RWPE2 (cell line): ENCODE results near the gene KDM3A.
A peak's percentile ranks its signal among the peaks of the same experiment; 100 is the strongest.
"Not testable (repeated sequence)": the region's sequence is repeated elsewhere in the genome, so short reads cannot be mapped to it uniquely, and the experiment has no call there.

Experiments used
- ATAC-seq: fragments of 200-7000 bp; cut with Tn5 transposase; 3 replicates; pipeline ENCODE4 v1.9.1; 2021; ENCODE audit warnings: low read depth
- DNase-seq: peaks from one replicate; pipeline ENCODE4 v3.0.0-alpha.2; 2020; ENCODE audit warnings: low spot score
- H3K27ac ChIP-seq: fragments of 450-650 bp; 2 replicates; pipeline ENCODE4 v1.5.1; 2017; ENCODE audit warnings: mild to moderate bottlenecking; ENCODE audit not compliant: poor library complexity, severe bottlenecking
- H3K27me3 ChIP-seq: fragments of 250-450 bp; sonication (Bioruptor Pico); 2 replicates; pipeline ENCODE4 v1.5.1; 2021; ENCODE audit warnings: mild to moderate bottlenecking, moderate library complexity; ENCODE audit not compliant: insufficient read depth, poor library complexity, severe bottlenecking
- H3K36me3 ChIP-seq: fragments of 250-450 bp; sonication (Bioruptor Pico); 2 replicates; pipeline ENCODE4 v1.5.1; 2020; ENCODE audit warnings: low read depth, mild to moderate bottlenecking, moderate library complexity
- H3K4me1 ChIP-seq: fragments of 250-450 bp; sonication (Bioruptor Pico); 2 replicates; pipeline ENCODE4 v1.5.1; 2021; ENCODE audit warnings: mild to moderate bottlenecking, moderate library complexity; ENCODE audit not compliant: insufficient read depth, poor library complexity, severe bottlenecking
- H3K4me3 ChIP-seq: fragments of 250-450 bp; sonication (Bioruptor Pico); 2 replicates; pipeline ENCODE4 v1.5.1; 2021; ENCODE audit warnings: mild to moderate bottlenecking, moderate library complexity; ENCODE audit not compliant: severe bottlenecking
- H3K9me3 ChIP-seq: fragments of 250-450 bp; sonication (Bioruptor Pico); 2 replicates; pipeline ENCODE4 v1.5.1; 2021; ENCODE audit warnings: mild to moderate bottlenecking, moderate library complexity; ENCODE audit not compliant: severe bottlenecking
- TF ChIP-seq, protein P1 (sequence below): fragments of 450-650 bp; IDR thresholded peaks from one replicate; pipeline ENCODE4 v1.5.1; 2017; ENCODE audit warnings: mild to moderate bottlenecking, moderate library complexity; ENCODE audit not compliant: poor library complexity, severe bottlenecking

Gene KDM3A

DNA sequence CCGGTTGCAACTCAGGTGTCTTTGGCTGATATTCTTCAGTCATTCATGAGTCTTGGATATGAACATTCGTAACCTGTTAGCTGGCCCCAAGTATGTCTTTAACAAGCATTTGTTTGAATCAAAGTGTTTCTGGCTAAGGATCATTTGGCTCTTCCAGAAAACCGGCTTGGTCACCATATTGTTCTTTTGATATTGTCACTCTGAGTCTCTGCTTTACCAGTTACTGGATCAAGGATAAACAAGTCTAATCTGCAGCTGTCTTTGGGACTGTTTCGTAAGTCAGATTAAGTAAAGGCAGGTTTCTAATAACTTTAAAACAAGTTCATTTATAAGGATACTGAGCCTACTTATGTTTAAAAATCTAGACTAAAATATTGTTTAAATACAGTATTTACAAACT, 49.1 kb downstream of the KDM3A start:
- TF ChIP-seq, protein P1, sequence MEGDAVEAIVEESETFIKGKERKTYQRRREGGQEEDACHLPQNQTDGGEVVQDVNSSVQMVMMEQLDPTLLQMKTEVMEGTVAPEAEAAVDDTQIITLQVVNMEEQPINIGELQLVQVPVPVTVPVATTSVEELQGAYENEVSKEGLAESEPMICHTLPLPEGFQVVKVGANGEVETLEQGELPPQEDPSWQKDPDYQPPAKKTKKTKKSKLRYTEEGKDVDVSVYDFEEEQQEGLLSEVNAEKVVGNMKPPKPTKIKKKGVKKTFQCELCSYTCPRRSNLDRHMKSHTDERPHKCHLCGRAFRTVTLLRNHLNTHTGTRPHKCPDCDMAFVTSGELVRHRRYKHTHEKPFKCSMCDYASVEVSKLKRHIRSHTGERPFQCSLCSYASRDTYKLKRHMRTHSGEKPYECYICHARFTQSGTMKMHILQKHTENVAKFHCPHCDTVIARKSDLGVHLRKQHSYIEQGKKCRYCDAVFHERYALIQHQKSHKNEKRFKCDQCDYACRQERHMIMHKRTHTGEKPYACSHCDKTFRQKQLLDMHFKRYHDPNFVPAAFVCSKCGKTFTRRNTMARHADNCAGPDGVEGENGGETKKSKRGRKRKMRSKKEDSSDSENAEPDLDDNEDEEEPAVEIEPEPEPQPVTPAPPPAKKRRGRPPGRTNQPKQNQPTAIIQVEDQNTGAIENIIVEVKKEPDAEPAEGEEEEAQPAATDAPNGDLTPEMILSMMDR = no peak
- Histone ChIP-seq H3K36me3 (peaks cover 81% of the 10 kb centered on the region), H3K4me1 (no peaks in the 10 kb centered on the region), H3K9me3 (no peaks in the 10 kb centered on the region), H3K27ac (no peak overlapping the region), H3K4me3 (no peak overlapping the region), H3K27me3 (no peaks in the 10 kb centered on the region)
- DNase-seq (no peak), ATAC-seq (no peak)

DNA sequence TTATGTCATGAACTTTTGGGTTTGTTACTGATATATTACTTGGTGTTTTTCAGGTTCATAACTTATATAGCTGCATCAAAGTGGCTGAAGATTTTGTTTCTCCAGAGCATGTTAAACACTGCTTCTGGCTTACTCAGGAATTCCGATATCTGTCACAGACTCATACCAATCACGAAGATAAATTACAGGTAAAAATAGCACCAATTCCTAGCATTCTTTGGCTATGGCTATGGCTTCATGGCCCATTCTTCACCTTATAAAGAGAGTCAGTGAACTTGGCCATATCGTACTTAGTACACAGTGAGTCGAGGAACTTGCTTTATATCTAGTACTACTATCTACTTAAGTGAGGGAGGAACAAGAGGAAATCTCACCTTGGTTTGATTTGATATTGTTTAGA, 49.9 kb downstream of the KDM3A start:
- TF ChIP-seq, protein P1 = no peak
- H3K9me3 ChIP-seq = no peaks in the 10 kb centered on the region
- H3K27me3 ChIP-seq = no peaks in the 10 kb centered on the region
- no peaks in the 10 kb centered on the region for H3K4me1 ChIP-seq
- peaks cover 81% of the 10 kb centered on the region for H3K36me3 ChIP-seq
- no peak overlapping the region for H3K4me3 ChIP-seq
- H3K27ac ChIP-seq = no peak overlapping the region
- DNase-seq (no peak), ATAC-seq (no peak)

DNA sequence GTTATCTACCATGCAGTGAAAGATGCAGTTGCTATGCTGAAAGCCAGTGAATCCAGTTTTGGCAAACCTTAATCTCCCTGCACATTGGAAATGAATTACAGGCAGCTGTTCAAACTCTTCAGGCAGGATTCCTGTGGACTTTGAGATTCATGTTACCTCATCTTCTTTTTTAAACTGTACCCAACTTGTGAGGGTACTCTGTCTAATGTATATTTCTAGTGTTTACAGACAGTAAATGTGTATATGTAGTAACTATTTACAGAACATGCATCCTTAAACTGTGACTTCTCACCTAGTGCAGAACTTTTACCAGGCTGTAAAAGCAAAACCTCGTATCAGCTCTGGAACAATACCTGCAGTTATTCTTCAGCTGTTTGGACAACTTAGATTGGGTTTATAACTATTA, 50.9 kb downstream of the KDM3A start:
- Histone ChIP-seq H3K36me3 (peaks cover 77% of the 10 kb centered on the region), H3K27ac (no peak overlapping the region), H3K27me3 (no peaks in the 10 kb centered on the region), H3K4me1 (no peaks in the 10 kb centered on the region), H3K4me3 (no peak overlapping the region), H3K9me3 (no peaks in the 10 kb centered on the region)
- TF ChIP-seq, protein P1 = no peak
- DNase-seq (no peak), ATAC-seq (no peak)

DNA sequence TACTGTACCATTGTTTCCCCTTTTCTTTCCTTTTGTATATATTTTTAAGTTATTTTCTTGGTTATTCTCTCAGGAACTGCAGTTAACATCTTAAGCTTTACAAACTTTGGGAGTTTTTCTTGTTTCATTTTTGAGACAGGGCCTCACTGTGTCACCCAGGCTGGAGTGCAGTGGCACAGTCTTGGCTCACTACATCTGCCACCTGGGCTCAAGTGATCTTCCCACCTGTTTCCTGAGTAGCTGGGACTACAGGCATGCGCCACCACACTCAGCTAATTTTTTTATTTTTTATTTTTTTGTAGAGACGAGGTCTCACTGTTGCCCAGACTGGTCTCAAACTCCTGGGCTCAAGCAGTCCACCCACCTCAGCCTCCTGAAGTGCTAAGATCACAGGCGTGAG, 55.2 kb downstream of the KDM3A start:
- ATAC-seq, H3K4me1 ChIP-seq, DNase-seq, H3K9me3 ChIP-seq, H3K4me3 ChIP-seq, H3K27ac ChIP-seq, H3K27me3 ChIP-seq: not testable (repeated sequence)
- H3K36me3 ChIP-seq = peaks cover 62% of the 10 kb centered on the region

DNA sequence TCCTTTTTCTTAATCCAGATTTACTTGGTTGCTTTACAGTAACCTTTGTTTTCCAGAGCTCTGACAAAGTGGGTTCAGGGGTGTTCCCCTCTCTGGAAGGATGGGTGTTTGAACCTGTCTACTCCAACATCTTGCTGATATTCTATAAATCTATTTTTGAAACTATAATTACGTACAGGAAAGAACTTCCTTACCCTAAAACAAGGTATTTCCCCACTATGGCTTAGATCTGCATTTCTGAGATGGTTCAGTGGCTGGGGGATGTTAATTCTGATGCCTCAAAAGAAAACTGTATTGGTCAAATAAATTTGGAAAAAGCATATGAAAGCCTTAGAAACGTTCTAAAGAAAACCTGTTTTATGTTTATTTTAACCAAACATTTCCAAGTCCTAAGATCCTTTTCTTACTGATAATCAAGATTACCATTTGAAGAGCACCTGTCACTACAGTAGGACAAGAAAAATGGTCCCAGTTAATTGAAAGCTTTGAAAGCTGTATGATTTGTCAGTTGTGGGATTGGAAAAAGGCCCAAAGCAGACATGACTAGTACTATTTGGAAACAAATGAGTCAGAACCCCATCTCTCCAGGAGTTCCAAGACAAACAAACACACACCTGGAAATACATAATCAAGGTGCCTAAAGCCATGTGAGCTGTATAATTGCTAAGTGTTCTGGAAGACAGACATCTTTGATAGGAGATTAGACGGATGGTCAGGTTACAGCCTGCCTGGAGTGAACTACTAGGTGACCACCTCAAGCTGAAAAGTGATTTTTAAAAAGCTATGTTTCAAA, 57.5 kb downstream of the KDM3A start:
- TF ChIP-seq, protein P1 = no peak
- peaks cover 5% of the 10 kb centered on the region for H3K9me3 ChIP-seq
- no peak overlapping the region for H3K4me3 ChIP-seq
- H3K27me3 ChIP-seq = no peaks in the 10 kb centered on the region
- ATAC-seq (peak; percentile 89), DNase-seq (no peak)
- peaks cover 9% of the 10 kb centered on the region for H3K4me1 ChIP-seq
- H3K27ac ChIP-seq = no peak overlapping the region
- H3K36me3 ChIP-seq = peaks cover 47% of the 10 kb centered on the region
